OCI-LY1 (cell line): ENCODE measurements around the gene SELENOP.

Experiments used
- CTCF ChIP-seq: fragments of 200-600 bp; sonication (generic), shearing (Covaris generic); IDR thresholded peaks from 2 replicates; pipeline ENCODE4 v1.5.1; 2017; ENCODE audit warnings: mild to moderate bottlenecking, antibody characterized with exemption, low read length, moderate library complexity, mixed read lengths
- EZH2 ChIP-seq: fragments of 200-600 bp; sonication (generic), shearing (Covaris generic); IDR thresholded peaks from 2 replicates; pipeline ENCODE4 v1.8.0; 2017; ENCODE audit warnings: borderline replicate concordance, mixed run types, mild to moderate bottlenecking, antibody characterized with exemption, low read length, moderate library complexity, mixed read lengths

GRCh38 chr5:42785756-42786155 is 25.9 kb downstream of the SELENOP start:
- no peak for TF ChIP-seq CTCF
- TF ChIP-seq EZH2, result no peak
